HG03025 (cell line): ENCODE data around the gene UNC13D.

Experiments
- ATAC-seq: cut with Tn5 transposase; IDR thresholded peaks from one replicate; pipeline ENCODE4 v1.9.1; 2021; ENCODE audit warnings: mild to moderate bottlenecking, moderate library complexity; ENCODE audit not compliant: unreplicated experiment, low FRiP score

The UNC13D gene

GRCh38 chr17:75836605-75837004 is 7.6 kb downstream of the UNC13D start:
- no peak for ATAC-seq

DNA sequence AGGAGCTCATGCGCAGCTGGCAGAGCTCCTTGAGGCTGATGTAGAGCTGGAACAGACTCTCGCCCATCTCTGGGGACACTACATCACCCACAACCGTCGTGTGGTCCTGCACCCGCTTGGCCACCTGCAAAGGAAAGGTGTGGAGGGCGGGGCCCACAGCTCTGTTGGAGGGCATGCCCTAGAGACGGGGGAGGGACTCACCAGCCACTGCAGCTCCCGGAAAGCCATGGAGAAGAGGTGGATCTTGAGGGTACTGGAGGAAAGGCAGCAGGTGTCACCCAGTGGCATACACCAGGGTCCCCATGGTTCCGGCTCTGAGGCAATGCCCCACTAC is 8.6 kb downstream of the UNC13D start:
- ATAC-seq, result no peak

DNA sequence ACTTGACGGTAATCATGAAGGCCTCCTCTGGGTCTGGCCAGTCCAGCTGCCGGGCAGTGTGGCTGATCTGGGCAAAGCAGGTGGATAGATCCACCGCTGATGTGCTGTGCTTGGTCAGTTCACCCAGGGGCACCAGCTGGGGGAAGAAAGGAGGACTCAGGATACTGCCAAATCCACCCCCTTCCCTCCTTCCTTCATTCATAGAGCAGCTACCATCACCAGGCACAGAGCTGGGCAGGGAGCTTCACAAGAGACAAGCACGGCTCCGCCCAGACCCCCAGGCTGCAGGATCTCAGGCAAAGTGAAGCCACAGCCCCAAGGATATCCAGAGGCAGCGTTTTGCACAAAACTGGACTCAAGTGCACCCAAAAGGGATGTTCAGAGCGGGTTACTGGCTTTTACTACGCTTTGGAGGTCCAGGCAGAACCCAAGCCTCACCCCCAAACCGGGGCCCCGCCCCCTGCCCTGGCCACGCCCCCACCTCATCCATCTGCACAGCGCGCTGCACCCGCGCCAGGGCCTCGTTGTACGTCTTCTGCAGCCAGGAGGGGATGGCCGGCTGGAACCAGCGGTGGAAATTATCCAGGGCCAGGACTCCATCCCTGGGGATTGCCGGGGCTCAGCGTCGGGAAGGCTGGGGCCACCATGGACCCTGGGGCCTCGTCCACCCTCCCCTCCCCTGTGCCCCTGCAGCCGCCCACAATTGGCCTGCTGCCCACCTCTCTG is 9.1 kb downstream of the UNC13D start:
- ATAC-seq, result no peak

DNA sequence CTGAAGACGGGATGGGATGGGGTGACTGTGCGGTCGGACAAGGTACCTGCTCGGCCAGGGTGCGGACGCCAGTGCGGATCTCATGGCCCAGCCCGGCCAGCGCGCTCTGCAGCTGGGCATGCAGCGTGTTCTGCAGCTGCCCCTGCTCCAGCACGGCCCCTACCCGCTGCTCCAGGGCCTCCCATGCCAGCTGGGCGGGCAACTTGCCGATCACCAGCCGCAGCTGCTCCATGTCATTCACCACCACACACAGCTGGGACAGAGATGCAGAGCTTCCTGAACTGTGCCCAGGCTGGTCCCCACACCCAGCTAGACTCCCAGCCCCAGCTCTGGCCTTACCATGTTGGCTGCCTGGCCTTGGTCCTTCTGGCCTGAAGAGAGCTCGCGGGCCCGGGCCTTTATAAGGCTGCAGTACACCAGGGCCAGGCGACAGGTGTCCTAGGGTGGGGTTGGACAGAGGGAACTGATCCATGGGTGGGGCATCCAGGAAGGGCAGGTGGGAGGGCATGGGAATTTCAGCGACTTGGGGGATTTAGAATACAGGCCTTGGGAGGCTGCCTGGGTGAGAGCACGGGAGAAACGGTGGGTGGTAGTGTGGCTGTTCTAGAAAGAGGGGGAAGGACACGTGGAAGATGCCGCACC is 9.8 kb downstream of the UNC13D start:
- no peak for ATAC-seq

GRCh38 chr17:75832652-75833400 is 11.4 kb downstream of the UNC13D start:
- no peak for ATAC-seq

- no peak for ATAC-seq
These were observed 12.0 kb downstream of the UNC13D start for GRCh38 chr17:75832164-75832651.

GRCh38 chr17:75831032-75831571 is 13.1 kb downstream of the UNC13D start:
- no peak for ATAC-seq

GRCh38 chr17:75830164-75831031 is 13.8 kb downstream of the UNC13D start:
- no peak for ATAC-seq

GRCh38 chr17:75829747-75830146 is 14.5 kb downstream of the UNC13D start:
- ATAC-seq, result no peak

DNA sequence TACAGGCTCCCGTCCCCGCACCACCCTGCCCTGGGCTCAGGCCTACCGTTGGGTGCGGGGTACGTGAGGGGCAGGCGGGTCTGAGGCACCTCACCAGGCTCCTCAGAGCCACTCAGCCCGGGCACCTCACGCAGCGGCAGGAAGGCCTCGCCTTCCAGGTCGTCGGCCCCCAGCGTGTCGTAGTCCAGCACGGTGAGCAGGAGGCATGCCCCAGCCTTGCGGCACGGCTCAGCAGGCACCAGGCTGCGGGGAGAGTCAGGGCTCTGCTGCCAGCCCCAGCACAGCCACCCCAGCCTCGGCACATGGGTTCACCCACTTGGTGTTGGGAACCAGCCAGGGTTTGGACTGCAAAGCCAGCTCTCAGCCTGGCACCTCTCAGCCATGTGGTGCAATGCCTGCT is 15.5 kb downstream of the UNC13D start:
- ATAC-seq, result no peak

GRCh38 chr17:75828076-75828400 is 16.2 kb downstream of the UNC13D start:
- ATAC-seq, result no peak

DNA sequence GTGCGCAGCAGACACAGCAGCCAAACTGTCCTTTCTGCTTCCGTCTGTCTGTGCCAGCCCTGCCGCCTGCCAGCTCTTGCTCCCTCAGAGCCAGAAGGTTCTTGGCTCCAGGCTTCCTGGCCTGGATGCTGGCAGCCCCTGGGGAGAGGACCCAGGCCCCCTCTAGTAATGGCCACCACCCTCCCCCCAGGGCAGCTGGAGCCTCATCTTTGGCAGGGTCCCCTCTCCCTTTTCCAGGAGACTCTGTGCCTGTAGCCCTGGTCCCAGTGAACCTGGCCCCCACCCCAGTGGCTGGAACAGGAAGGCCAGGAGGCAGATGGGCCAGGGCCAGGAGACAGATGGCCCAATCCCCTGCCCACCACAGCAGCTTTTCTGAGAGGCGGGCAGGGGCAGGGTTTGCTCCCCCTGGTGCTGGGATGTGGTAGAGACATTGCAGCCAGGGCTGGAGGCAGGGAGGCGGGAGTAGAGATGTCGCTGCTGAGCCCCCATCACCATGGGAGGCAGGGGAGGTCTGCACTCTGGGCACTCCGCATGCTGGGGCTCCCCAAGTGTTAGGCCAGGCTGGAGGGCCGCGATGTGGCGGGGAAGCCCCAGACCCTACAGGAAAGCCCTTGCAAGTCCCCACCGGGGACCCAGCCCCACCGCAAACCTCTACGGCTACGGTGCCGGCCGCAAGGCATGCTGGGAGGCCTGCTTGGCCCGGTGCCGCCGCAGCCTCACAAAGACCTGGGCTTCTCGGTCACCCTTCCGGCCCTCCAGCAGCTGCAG is 16.7 kb downstream of the UNC13D start:
- ATAC-seq, result no peak

- ATAC-seq, result no peak
These were observed 17.5 kb downstream of the UNC13D start for GRCh38 chr17:75826561-75827307.

- ATAC-seq, result no peak
These were observed 18.3 kb downstream of the UNC13D start for GRCh38 chr17:75825748-75826370.

GRCh38 chr17:75825149-75825552 is 19.1 kb downstream of the UNC13D start:
- ATAC-seq, result no peak

DNA sequence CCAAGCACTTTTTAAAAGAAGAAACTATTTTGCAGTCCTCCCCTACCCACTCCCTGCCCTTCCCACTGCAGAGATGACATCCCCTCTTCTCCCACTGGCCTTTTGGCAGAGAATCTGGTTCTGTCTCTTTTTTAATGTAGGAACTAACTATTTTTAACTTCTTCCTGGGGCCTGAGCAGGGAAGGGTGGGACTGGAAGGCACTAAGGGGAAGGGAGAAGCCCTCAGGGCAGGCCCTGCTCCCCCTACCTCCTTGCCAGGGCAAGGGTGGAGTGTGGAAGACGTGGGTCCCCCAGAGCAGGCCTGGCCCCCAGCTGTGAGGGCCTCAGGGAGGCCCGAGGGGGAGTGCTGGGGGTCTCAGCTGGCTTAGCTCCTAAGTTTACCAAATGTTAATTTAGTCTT is 19.5 kb downstream of the UNC13D start:
- no peak for ATAC-seq

GRCh38 chr17:75824050-75824552 is 20.1 kb downstream of the UNC13D start:
- ATAC-seq, result no peak

- no peak for ATAC-seq
These were observed 20.8 kb downstream of the UNC13D start for GRCh38 chr17:75823257-75824041.
